ENCODE measurements around the gene RET. TPM values are rescaled to one million over a fixed set of nuclear protein-coding genes. Genes with fewer than 3 reads are reported as not detected.

RET gene
- total and polyA plus RNA-seq, 2 of the 13 experiments (the other 11 are each of a cell fraction or from before 2014, with no cell fraction given): 0.02 TPM; not detected in 1

DNA sequence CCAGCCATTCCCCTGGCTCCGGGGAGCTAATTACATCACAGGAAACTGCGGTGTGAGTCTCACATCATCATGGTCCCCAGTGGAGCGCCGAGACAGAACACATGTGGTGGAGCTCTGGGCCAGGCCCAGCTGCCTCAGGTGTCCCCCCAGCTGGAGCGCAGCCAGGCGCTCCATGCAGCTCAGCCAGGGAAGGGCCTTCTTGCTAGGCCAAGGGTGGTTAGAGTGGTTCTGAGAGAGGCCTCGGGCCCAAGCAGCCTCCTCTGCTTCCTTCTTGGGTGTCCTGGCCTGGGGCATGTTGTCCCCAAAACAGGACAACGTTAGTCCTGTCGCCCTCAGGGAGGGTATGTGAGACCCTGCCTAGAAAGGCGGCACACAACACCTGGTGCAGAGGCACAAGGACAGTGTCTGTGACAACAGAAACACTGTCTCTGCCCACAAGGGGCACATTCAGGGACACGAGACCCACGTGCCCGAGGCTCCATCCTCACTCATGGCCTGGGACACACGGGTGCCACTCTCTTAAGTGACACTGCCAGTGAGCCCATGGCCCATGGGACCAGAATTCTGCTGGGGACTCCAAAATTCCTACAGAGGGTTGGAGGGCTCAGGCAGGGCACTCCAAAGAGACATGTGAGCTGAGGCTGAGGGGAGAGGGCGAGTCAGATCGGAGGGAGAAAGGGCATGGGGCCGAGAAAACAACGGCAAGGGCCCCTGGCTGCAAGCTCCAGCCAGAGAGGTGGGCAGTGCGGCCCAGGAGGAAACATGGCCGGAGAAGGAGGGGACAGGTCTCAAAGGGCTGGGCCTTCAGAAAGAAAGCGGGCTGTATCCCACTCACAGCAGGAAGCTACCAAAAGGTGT lies 37.0 kb upstream of the RET start (continued):
- TF ChIP-seq, protein P1, sequence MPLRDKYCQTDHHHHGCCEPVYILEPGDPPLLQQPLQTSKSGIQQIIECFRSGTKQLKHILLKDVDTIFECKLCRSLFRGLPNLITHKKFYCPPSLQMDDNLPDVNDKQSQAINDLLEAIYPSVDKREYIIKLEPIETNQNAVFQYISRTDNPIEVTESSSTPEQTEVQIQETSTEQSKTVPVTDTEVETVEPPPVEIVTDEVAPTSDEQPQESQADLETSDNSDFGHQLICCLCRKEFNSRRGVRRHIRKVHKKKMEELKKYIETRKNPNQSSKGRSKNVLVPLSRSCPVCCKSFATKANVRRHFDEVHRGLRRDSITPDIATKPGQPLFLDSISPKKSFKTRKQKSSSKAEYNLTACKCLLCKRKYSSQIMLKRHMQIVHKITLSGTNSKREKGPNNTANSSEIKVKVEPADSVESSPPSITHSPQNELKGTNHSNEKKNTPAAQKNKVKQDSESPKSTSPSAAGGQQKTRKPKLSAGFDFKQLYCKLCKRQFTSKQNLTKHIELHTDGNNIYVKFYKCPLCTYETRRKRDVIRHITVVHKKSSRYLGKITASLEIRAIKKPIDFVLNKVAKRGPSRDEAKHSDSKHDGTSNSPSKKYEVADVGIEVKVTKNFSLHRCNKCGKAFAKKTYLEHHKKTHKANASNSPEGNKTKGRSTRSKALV (CRISPR knock-in tag; IDR thresholded peaks at IDR 0.05): no peak
- TF ChIP-seq ZBTB20 (CRISPR knock-in tag; IDR thresholded peaks at IDR 0.05; ENCODE audit: borderline replicate concordance, low read depth): no peak
- no peak for TF ChIP-seq JDP2 (CRISPR knock-in tag; IDR thresholded peaks at IDR 0.05; ENCODE audit: borderline replicate concordance)
- TF ChIP-seq HNRNPLL (IDR thresholded peaks at IDR 0.05; ENCODE audit: low read depth, low read length, poor library complexity, severe bottlenecking): no peak
- no peak for TF ChIP-seq ZNF720 (CRISPR knock-in tag; IDR thresholded peaks at IDR 0.05)

DNA sequence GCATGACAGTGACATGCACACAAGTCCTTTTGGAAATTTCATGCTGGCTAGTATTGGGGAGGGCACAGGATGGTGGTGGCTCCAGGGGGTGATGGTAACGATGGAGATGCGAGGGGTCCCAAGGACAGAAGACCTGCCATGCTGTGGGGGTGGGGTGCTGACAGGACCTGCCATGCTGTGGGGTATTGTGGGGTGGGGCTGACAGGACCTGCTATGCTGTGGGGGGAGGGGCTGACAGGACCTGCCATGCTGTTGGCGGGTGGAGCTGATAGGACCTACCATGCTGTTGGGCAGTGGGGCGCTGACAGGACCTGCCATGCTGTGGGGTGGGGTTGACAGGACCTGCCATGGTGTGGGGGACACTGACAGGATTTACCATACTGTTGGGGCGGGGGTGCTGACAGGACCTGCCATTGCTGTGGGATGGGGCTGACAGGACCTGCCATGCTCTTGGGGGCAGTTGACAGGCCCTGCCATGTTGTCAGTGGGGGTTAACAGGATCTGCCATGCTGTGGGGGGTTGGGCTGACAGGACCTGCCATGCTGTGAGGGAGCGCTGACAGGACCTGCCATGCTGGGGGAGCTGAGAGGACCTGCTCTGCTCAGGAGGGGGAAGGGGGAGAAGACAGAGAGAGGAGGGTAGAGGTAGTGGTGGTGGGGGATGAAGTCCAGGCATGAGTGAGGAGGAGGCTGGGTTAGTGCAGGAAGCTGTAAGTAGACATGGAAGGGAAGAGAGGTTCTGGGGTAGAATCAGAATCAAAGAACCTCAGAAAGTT lies 36.2 kb upstream of the RET start:
- Histone ChIP-seq H3K4me2 (ENCODE audit: low read depth, low read length) (no peak overlapping the region), H4K20me1 (ENCODE audit: insufficient read depth, low read length) (no peaks in the 10 kb centered on the region), H3K9ac (ENCODE audit: insufficient read depth, low read depth, low read length) (no peak overlapping the region), H3K4me3 (replicated peaks in 1 of 3; ENCODE audit: insufficient read depth in 1 of 3, low read depth in 2 of 3, low read length in 3 of 3) (no peak overlapping the region), H3K9me3 (ENCODE audit: low read length) (no peaks in the 10 kb centered on the region), H3K27ac (ENCODE audit: extremely low read length, insufficient read depth, low read length) (no peak overlapping the region), H3K79me2 (ENCODE audit: insufficient read depth, low read length) (no peaks in the 10 kb centered on the region), H2AFZ (ENCODE audit: low read length) (no peak overlapping the region), H3K36me3 (replicated peaks in 1 of 2; ENCODE audit: control insufficient read depth in 1 of 2, insufficient read depth in 2 of 2, low read length in 2 of 2) (no peaks in the 10 kb centered on the region), H3K4me1 (ENCODE audit: insufficient read depth, low read length) (no peaks in the 10 kb centered on the region), H3K27me3 (ENCODE audit: control insufficient read depth in 1 of 2, insufficient read depth in 2 of 2, low read length in 2 of 2) (peaks cover 3 to 21% of the 10 kb centered on the region in 2 experiments; a peak in 3 of 5 replicates)
- in situ Hi-C loops (cut with HindIII; ENCODE audit: extremely low pct_ligation_motif_present, low pct_unique_long_range_greater_than_20kb): no loop called here
- intact Hi-C loops (cut with micrococcal nuclease; ENCODE audit: unreplicated experiment): no loop called here
- BruUV-seq (replicated peaks): no TSS peak
- ATAC-seq (no peak), DNase-seq (ENCODE audit: low spot score) (no peak), FAIRE-seq (no peak)
- ChIA-PET POLR2A (no interaction called here), CTCF (ENCODE audit: low intra/inter-chr PET ratio, low total read pairs) (no interaction called here)
- no peak for TF ChIP-seq ZNF224 (CRISPR knock-in tag; IDR thresholded peaks at IDR 0.05)
- TF ChIP-seq ARNTL (CRISPR knock-in tag; IDR thresholded peaks at IDR 0.05): no peak
- TF ChIP-seq, protein P2, sequence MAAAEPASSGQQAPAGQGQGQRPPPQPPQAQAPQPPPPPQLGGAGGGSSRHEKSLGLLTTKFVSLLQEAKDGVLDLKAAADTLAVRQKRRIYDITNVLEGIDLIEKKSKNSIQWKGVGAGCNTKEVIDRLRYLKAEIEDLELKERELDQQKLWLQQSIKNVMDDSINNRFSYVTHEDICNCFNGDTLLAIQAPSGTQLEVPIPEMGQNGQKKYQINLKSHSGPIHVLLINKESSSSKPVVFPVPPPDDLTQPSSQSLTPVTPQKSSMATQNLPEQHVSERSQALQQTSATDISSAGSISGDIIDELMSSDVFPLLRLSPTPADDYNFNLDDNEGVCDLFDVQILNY (CRISPR knock-in tag; conservative IDR thresholded peaks at IDR 0.05): no peak
- no peak for TF ChIP-seq YEATS4 (CRISPR knock-in tag; IDR thresholded peaks at IDR 0.05; ENCODE audit: borderline replicate concordance)
- no peak for TF ChIP-seq AGO1 (IDR thresholded peaks at IDR 0.05; ENCODE audit: low read depth, low read length, poor library complexity, severe bottlenecking)
- TF ChIP-seq SIX1 (CRISPR knock-in tag; IDR thresholded peaks at IDR 0.05; ENCODE audit: borderline replicate concordance): no peak
- no peak for TF ChIP-seq ZNF333 (CRISPR knock-in tag; IDR thresholded peaks at IDR 0.05; ENCODE audit: borderline replicate concordance)
- TF ChIP-seq, protein P3, sequence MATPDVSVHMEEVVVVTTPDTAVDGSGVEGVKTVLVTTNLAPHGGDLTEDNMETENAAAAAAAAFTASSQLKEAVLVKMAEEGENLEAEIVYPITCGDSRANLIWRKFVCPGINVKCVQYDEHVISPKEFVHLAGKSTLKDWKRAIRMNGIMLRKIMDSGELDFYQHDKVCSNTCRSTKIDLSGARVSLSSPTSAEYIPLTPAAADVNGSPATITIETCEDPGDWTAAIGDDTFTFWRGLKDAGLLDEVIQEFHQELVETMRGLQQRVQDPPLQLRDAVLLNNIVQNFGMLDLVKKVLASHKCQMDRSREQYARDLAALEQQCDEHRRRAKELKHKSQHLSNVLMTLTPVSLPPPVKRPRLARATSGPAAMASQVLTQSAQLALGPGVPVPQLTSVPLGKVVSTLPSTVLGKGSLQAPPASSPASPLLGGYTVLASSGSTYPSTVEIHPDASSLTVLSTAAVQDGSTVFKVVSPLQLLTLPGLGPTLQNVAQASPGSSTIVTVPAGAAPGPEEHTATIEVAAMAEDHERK (CRISPR knock-in tag; IDR thresholded peaks at IDR 0.05; ENCODE audit: low read depth): no peak
- no peak for TF ChIP-seq ZNF773 (CRISPR knock-in tag; IDR thresholded peaks at IDR 0.05; ENCODE audit: borderline replicate concordance)
- no peak for TF ChIP-seq TMF1 (CRISPR knock-in tag; IDR thresholded peaks at IDR 0.05; ENCODE audit: low read depth)
- TF ChIP-seq BCL6 (CRISPR knock-in tag; IDR thresholded peaks at IDR 0.05): no peak
- WGBS (ENCODE audit: low lambda C conversion rate): 5% methylated on average over 3 of the region's 6 CpGs

Measured in HepG2 (cell line).